Pulmonary artery endothelial cell (primary cell): ENCODE results near the gene NXPH1. TPM values are rescaled to one million over a fixed set of nuclear protein-coding genes. Genes with fewer than 3 reads are reported as not detected.

Experiments
- DNase-seq: peaks from one replicate; pipeline ENCODE4 v3.0.0-alpha.2; 2011; ENCODE audit warnings: low read depth, low spot score
- total RNA-seq: library from RNA; depleted of rRNA; stranded (reverse); fragments of >200 nt; gene quantifications from 2 replicates; pipeline ENCODE4 v1.2.3, GENCODE V29; 2014

The NXPH1 gene
- not detected in 2 replicates for total RNA-seq

DNA sequence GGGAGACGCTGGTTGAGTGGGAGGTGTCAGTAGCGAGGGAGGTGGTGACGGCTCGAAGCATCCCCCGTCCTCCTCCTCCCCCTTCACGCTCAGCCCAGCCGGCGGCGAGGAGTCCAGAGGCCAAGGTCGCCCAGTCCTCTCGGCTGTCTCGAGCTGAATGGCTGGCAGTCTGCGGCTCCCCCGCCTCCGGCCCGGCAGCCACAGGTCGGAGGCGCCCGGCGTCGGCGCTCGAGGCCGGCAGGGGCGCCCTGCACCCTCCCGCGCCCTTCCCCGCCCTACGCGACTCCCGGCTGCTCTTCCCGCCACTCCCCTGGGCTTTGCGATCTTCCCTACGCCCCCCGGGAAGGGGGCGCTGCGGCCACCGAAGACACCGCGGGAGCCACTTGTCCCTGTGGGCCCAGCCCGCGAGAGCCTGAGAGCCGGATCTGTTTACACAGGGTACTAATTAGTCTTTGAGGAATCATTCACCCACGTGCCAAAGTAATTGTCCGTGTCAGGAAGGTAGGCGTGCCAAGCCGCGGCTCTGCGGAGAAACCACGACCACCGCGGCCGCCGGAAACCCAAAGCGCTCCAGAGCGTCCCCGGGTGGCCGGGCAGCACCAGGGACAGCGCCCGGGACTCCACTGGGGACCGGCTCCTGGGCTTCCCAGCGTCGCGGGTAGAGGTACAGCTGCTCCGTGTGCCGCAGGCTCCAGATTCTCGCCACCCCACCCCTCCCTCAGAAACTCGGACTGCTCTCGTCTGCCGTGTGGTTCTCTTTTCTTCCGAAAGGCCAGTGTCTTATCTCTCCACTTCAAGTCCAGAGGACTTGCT lies at the start of gene NXPH1:
NXPH1 (plus strand) TSS at position 133 of the 813 bp plus-strand sequence.
- DNase-seq = no peak

DNA sequence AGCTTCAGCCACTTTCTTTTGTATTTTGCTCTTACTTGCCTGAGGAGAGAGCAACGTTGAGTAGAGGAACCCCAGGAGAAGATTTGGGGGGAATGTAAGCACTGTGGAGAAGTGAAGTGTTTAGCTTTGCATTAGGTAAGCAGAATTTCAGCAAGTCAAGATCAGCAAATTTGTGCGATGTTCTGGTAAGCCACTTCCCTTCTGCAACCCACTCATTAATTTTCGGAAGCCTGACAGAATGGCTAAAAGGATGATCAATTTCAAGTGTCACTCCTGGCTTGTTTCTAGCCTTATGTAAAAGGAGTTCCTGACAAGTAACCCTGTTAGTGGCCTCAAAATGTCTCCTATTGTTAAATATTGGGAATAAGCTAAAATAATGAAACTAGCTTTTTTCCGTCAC lies 48.5 kb upstream of the NXPH1 start:
- no peak for DNase-seq

DNA sequence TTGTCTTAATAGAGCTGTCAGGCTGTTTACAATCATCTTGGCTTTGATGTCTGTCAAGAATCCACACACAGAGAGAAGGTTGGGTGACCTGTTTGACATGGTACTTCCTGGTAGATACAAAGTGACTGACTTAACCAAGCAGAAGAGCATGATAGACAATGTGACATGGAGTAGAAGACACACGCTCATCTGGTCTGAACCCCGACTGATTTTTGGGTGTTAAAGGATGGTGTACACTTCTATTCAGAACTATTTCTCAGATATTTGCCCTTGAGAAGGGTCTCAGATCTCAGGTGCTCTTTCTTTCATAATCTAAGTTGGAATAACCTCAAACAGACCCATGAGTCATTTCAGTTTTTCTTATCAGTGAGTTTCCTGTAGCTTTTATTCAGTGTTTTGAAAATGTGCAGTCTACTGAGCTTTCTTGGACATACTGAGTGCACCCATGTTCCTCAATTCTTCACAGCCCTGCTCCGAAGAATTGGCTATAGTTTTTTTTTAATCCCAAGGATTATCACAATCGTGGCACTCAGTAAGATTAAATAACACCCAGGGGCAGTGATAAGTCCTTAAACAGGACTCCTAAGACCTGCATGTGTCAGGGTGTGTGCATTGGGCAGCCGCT lies 46.4 kb upstream of the NXPH1 start:
- DNase-seq = no peak

DNA sequence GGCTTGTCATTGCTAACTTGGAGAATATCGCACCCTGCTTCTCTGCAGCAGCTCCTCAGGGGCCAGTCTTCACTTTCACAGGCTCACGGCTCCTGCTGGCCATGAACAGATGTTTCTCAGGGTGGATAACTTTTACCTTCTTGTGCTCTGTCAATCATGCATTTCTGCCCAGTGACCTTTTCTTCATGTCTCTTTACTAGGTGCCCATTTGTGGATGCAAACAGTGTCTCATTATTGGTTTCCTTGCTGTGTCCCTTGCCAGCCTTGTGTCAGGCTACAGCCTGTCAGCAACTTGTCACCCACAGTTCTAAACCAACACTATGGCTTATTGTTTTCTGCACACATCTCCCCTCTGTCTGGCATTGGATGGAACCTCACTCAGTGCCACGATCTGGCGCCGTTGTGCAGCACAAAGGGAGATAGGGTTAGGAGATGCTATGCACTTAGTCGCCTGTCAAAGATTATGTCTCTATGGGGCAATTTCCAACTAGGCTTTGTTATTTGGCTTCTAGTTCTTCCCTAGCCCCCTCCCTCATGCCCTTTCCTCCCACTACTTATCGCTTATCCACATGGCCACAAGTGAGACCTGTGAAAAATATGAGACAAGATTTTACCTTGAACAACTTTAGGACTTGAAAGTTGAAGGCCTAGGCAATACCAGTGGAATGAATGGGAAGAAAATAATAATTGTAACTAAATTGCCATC lies 45.7 kb upstream of the NXPH1 start:
- no peak for DNase-seq

DNA sequence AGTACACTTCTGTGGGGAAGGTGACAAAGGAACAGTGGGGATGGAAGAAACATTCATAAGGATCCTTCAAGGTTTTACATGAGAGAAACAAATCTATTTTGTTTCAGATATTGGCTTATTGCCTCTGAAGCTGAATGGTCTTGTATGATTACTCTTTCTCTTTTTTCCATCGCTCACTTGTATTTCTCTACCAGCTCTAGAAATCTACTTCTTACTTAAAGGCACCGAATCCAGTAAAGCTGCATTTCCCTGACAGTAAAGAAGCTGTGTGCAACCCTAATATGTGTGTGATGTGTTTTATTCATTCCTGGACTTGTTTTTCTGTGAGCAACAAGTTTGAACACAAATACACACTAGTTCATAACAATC lies 45.2 kb upstream of the NXPH1 start:
- no peak for DNase-seq

DNA sequence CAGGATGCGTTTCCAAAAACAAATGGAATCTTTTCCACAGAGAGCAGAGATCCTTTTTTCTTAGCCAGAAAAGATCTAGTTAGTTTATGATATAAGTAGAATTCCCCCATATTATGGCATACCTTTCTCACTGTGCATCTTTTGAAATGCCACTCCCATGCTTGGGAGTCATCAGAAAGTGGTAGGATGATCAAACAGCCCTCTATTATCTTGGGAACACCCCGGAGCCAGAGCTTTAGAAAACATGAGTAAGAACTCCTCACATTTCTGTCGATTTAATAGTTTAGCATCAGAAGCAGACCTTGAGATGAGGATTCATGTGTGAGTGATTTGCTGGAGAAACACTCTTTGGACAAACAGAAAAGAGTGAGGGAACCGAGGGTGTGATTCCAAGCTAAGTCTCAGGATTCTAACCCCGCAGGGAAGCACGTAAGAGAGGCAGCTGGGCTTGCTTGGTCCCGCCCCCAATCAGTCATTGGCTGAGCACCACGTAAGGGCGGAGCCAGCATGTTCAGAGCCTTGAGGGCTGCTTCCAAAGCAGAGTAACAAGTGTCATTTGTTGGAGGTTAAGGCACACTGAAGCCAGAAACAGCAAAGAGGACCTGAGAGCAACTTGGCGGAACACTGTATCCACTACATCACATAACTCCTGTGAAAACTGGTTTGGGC lies 43.7 kb upstream of the NXPH1 start:
- DNase-seq = no peak

DNA sequence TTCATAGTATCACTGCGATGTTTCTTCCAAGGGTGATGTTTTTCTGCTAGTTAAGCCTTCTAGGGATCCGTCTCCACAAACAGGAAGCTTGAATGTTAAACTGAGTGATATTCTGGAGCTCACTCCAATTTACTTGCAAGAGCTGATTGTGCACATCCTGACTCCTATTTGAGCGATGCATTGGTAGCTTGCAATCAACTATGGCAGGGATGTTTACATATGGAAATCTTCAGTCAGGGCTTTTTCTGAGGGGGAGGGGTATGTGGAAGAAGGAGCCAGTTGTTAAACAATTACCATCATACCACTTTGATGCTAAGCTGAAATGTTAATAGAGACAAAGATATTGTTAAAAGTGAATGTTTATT lies 43.2 kb upstream of the NXPH1 start:
- DNase-seq = no peak

DNA sequence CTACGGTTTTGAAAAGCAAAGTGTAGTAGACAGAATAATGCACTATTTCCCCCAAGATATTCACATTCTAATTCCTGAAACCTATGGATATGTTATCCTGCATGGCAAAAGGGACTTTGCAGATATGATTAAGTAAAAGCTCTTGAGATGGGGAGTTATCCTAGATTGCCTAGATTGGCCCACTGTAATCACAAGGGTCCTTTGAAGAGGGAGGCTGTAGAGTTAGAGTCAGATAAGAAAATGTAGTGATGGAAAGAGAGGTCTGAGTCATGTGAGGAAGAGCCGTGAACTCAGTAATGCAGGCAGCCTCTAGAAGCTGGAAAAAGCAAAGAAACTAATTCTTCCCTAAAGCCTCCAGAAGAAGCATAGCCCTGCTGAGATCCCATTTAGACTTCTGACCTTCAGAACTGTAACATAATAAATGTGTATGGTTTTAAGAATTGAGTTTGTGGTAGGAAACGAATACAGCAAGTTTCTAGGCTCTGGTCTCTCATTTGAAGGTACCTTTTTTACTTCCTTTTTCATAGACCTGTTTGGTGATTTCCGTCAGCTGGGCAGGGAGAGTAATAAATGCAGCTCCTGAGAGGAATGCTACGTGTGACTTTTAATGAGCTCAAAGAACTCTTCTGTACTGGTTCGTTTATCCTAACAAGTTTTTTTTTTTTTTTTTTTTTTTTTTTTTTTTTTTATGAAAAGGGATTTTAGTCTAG lies 41.9 kb upstream of the NXPH1 start:
- DNase-seq = no peak

DNA sequence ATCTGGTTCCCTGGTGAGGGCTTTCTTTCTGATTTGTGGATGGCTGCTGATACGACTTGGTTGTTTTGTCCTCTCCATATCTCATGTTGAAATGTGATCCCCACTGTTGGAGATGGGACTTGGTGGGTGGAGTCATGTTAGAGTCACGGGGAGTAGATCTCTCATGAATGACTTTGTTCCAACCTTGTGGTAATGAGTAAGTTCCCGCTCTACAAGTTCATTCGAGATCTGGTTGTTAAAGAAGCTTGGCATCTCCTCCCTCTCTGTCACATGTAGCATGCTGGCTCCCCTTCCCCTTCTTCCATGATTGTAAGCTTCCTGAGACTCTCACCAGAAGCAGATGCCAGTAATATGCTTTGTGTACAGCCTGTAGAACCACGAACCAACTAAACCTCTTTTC lies 37.1 kb upstream of the NXPH1 start:
- DNase-seq = no peak

DNA sequence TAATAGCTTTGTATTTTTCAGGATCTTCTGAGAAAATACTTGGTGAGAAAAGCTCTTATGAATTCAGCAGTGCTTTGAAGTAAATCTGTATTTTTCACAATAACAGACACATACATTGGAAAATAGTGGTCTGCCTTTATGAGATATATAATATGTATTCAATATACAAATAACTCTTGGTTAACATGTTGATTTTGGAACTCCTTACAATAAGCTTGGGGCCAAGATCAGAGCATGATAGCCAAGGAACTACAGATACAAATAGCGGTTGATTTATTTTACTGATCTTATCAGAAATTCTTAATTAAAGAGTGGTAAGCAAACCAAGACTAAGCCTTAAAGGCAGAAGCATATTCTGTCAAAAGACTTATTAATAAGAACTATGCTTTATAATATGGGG lies 24.5 kb upstream of the NXPH1 start:
- no peak for DNase-seq

DNA sequence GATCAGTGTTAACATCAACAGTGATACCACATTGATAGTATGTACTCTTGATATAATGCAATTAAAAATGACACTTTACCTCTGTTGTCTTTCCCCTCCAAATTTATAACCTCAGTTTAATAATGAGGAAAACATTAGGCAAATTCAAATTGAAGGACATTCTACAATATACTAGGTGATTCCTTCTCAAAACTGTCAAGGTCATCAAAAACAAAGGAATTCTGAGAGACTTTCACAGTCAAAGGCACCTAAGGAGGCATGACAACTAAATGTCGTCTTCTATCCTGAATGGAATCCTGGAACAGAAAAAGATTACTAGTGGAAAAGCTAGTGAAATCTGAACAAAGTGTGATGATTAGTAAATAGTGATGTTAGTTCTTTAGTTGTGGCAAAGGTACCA lies 22.3 kb upstream of the NXPH1 start:
- DNase-seq = no peak

DNA sequence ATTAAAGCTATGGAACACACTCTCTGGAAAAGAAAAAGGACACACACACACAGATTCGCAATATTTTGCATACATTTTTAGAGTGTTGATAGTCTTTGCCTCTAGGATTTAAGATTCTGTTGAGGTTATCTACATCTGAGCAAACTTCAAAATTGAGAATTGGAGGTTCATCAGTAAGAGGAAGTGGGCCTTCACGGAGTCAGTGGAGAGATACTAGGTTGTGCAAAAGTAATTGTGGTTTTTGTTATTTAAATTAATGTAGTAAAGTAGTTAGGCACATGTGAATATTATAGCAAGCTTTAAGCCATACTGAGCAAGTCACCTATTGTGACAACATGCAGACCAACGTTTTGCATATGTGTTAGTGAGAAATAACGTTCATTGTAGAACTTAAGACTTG lies 19.8 kb upstream of the NXPH1 start:
- no peak for DNase-seq

DNA sequence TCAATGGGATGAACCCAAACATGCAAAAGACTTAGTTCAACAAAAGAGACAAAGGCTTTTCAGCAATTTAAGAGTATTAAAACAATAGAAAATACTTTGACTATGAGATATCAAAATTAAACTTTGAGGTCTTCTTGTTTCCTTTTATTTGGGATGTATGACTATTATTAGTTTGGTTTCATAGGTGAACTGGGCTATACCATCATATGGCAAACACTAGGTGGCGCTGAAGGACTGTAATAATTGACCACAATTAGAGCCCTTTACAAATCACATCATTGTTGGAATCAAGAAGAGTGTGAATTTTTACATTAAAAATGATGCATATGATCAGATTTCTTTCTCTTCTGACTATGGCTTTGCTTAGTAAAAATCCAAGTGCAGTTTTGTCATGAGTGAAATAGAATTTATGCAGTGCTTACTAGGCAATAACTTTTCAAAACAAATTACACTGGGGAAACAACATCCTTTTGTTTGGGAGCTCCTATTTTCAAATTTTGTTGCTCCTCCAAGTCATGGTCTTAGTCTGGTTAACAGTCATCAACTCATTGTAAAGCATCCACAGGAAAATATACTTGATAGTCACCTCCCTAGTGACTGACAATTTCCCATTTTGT lies 14.7 kb upstream of the NXPH1 start:
- DNase-seq = peak; percentile 8

DNA sequence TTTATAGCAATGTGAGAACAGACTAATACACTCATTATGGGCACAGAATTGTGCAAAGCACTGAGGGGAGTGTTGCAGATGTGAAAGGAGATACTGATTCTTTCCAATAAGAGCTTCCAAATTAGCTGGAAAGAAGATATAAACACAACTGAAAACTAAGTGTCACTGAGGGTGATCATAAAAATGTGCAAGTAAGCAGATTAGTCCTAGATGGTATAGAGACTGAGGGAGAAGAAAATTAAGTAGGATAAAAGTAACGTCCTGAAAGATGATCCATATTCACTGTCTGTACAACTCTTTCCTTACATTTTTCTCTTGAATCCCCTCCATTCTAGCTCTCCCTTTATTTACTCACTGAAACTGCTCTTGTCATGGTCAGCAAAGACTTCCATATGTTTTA lies 11.2 kb upstream of the NXPH1 start:
- no peak for DNase-seq

DNA sequence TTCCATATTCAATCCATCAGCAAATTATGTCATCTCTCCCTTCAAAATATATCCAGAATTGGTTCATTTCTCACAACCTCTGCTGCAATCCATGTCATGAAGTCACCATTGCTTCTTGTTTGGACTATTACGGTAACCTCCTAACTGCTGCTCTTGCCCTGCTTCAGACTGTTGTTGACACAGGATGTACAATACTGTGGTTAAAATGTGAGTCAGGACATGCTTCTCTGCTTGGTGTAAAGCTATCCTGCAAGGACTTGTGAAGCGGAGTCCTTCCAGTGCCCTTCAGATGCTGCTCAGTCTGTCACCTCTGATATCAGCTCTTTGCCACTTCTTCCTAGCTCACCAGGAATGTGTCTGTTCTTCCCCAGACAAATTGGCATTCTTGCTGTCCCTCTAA lies 10.4 kb upstream of the NXPH1 start:
- DNase-seq = no peak

DNA sequence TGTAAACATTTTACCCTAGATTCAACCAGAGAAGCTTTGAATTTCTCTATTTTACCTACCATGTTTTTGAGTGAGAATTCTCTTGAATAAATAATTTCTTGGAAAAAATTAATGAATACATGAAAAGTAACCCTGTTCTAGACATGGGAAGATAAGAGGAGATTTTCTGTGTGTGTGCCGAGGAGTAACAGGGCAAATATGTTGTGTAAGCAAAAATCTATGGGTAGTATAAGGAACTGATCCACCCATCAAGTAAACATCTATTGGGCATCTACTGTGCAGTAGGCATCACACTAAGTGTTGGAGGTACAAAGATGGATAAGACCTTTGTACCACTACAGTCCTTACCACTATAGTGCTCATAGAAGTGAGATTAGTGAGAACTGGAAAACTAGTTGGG lies 8.2 kb upstream of the NXPH1 start:
- no peak for DNase-seq

DNA sequence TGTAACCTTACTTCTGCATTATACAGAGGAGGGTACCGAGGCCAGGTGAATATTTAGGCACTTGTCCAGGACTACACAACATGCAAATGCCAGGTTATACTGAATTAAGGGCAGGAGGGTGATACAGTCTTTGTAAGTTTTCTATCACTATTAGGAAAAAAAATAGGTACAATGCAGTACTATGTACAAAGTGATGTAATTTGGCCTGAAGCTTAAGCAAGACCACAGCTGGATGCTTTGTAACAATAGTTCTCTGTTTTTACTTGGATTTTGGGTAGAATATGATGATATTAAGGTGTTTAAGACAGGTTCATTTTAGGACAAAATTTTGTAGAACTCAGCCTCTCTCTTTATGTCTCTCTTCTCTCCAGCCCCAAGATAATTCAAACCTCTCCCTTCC lies 2.8 kb upstream of the NXPH1 start:
- no peak for DNase-seq

DNA sequence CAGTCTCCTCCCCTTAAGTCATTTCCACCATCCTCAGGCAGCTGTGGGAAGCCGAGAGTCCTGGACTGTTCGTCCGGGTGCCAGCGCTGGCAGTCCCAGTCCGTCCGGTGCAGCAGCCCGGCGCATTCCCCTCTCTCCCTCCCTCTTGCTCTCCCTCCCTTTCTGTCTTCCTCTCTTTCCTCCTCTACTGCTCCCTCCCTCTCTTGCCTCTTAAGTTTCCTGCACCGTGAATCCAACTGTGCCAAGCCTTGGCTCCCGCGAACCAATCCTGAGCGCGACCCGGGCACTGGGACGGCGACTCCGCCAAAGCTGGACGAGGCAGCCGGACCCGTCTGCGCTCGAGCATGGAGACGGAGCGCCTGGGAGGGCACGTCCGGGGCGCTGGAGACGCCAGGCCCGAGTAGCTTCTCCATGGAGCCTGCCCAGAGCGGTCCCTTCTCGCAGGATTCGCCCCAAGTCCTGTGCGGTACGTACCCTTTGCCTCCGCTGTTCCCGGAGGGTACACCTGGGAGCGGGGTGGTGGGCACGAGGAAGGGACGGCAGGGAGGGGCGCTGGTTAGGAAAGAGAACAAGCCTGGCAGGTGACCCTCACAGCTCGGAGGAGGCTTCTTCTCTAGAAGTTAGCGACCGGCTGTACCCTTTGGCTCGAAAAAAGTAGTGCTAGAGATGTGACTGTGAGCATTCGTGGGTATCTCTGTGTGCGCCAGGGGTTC lies 1.0 kb downstream of the NXPH1 start:
- no peak for DNase-seq

DNA sequence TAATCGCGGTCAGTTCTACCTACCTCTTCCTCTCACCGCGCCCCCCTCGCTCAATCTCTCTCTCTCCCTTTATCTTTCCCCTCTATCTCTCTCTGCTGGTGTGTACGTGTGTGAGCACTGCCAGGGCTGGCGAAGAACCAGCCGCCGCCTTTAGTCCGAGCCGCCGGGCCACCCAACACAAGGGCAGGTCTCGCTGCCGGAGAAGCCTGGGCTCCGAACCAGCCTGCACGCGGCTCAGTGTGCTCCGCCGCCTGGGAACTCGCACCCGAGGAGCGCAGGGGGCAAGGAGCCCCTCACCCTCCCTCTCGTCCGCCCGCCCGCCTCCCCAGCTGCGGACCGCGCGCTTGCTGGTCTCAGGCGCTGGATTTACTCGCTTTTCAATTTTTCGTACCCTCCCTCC lies 1.7 kb downstream of the NXPH1 start:
- no peak for DNase-seq
